Frontal cortex (tissue), 4 donors: ENCODE results near the gene BLVRB. TPM values are rescaled to one million over a fixed set of nuclear protein-coding genes. Genes with fewer than 3 reads are reported as not detected.
"Not testable (repeated sequence)": the region's sequence is repeated elsewhere in the genome, so short reads cannot be mapped to it uniquely, and the experiment has no call there.

ENCODE experiments used
- DNase-seq, 2 donors: peaks; one replicate each; pipeline ENCODE4 v3.0.0; 2012; ENCODE audit warnings: low spot score in 2 of 2
- FAIRE-seq: peaks from 2 replicates; lab custom pipeline; 2012; peaks lifted over from hg19 to GRCh38; lab: Jason Lieb, UNC
- small RNA-seq: library from RNA; depleted of rRNA; stranded (forward); fragments of <200 nt; gene quantifications from one replicate; pipeline ENCODE3, GENCODE V24; 2014
- total RNA-seq: library from RNA; depleted of rRNA; stranded (reverse); fragments of >200 nt; gene quantifications from one replicate; pipeline ENCODE4 v1.2.3, GENCODE V29; 2014
- donor health status: control.
- donor health status: control.
- donor health status: control.

BLVRB gene
- total RNA-seq, 1 donor from 2014 or later, result 29.3 TPM

- FAIRE-seq (no peak), DNase-seq (no peak)
These were observed 53.5 kb downstream of the BLVRB start for GRCh38 chr19:40411958-40412499.

DNA sequence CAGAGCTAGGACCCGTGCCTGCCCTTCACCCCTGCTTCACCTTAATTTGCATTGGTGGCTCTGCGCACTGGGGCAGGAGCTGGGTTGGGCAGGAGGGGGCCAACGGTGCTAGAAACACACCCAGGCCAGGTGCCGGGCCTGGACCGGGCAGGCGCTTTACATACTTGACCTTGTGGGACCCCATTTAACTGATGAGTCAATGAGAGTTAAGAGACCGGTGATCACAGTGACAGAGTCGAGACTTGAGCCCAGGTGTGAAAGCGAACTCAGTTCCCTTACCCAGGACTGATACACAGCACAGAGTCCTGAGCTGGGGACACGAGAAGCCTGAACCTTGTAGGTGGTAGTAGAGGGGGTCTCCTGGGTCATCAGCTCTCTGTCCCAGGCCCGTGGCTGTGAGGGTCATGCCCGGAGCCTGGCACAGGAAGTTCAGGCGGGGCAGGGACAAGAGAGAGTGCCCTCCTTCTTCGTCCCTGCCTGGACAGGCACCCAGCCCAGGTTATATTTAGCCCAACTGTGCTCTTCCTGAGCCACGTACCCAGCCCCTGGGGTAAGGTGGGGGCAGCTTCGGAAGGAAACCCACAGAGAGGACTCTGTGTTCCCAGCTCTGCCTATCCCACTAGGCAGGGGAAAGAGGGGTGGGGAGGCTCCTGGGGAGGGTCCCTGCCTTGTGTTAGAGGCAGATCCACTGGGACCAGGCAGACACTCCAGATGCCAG, 54.3 kb downstream of the BLVRB start:
- DNase-seq (no peak), FAIRE-seq (no peak)

DNA sequence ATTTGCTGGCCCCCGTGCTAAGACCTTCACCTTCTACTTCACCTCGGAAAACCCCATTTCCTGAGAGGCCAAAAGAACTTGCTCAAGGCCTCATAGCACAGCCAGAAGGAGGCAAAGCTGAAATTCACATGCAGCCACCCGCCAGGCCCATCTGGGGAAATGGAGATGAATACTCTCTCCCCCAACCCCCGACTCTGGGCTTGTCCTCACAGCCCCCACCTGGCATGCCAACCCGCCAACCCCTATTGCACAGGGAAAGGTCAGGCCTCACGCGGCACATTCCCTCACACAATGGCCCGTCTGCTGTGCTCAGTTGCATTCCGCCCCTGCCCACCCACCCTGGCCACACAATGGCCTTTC, 55.5 kb downstream of the BLVRB start:
- FAIRE-seq (no peak), DNase-seq (no peak)

GRCh38 chr19:40408598-40408925, 57.0 kb downstream of the BLVRB start:
- FAIRE-seq, DNase-seq: not testable (repeated sequence)

DNA sequence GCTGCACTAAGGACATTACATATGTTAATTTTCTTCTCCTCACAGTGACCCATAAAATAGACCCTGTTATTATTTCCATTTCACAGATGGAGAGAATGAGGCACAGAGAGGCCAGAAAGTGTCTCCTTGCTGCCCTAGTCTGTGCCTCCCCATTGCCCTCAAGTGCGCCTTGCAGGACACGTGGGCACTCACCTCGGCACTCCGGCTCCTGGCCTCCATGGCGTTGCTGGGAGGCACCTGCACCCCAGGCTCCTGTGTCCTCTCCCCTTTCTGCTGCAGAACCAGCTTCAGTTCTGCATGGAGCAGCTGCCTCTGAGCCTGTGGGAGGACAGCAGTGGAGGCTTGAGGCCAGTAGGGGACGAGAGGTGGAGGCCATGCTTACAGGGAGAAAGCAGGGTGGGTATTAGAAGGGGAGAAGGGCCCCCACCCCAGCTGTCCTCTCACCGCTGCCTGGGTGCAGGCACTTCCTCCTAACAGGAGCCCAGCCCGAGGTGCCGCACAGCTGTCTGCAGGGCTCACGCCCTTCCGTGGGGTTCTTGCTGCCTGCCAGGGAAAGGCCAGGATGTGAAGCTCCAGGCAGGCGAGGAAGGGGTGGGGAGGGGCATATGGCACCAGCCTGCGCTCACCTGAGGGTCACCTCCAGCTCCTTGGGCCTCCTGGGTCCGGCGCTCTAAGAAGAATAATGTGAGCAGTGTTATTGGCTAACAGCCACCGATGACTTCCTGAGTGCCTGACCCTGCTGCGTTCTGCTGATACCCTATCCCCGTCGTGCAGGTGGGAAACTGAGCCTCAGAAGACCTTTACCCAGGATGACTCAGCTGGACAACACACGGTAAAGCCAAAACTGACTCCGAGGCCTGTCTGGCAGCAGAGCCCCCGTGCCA, 57.6 kb downstream of the BLVRB start:
- DNase-seq (no peak), FAIRE-seq (no peak)

DNA sequence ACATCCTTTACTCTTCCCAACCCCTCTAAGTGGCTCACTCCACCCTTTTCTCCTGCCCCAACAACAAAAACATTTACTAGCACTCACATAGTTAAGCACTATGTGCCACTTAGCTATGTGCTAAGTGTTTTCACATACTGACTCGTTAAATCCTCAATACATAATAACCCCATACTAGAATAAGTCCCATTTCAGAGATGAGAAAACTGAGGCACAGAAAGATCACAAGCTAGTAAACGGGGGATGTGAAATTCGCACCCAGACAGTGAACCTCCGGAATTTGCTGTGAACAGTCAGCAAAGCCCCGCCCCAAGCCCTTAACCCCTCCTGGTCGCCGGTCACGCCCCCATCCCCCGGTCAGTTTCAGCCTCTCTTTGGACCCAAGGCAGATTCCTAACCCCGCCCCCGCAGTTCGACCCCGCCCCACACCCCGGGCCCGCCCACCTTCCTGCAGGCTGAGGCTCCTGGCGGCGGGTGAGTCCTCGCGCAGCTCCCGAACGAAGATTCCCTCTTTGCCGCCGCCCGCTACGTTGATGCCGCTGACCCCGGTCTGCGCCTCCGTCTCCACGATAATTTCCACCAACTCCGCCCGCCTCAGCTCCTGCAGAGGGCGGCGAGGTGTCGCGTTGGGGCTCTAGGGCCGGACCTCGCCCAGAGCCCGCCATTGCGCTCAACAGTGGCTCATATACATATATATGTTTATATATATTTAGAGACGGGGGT, 62.1 kb downstream of the BLVRB start:
- DNase-seq, result peak; percentile 68 to 85

GRCh38 chr19:40400559-40400958, 65.0 kb downstream of the BLVRB start:
- no peak for FAIRE-seq
- DNase-seq, result no peak

More for the DNA sequence above, 62.1 kb downstream of the BLVRB start:
- FAIRE-seq, result no peak

GRCh38 chr19:40398417-40399131, 67.0 kb downstream of the BLVRB start:
- DNase-seq (peak in 1 of 2 donors; percentile 56), FAIRE-seq (no peak)

Small RNAs within 50 kb of the gene (small RNA-seq; reads per million reads assigned to genes)
- not detected for gene RF00017

Other genes starting within 250 kb of the BLVRB start
- gene TTC9B, start 247.4 kb downstream of the BLVRB start, total RNA-seq, result 37.5 TPM
- 0.41 TPM for gene CCNP, start 239.1 kb downstream of the BLVRB start, total RNA-seq
- gene AKT2, start 180.4 kb downstream of the BLVRB start, total RNA-seq, result 34.6 TPM
- gene C19orf47, start 117.3 kb downstream of the BLVRB start, total RNA-seq, result 9.8 TPM
- gene PLD3, start 117.0 kb downstream of the BLVRB start, total RNA-seq, result 112 TPM
- gene HIPK4, start 75.6 kb downstream of the BLVRB start, total RNA-seq, result not detected
- gene PRX, start 52.4 kb downstream of the BLVRB start, total RNA-seq, result 1.2 TPM
- 2.0 TPM for gene SERTAD1, start 39.8 kb downstream of the BLVRB start, total RNA-seq
- gene SERTAD3, start 21.4 kb downstream of the BLVRB start, total RNA-seq, result 7.3 TPM
- 23.2 TPM for gene SPTBN4, start 1.3 kb upstream of the BLVRB start, total RNA-seq
- 1.6 TPM for gene SHKBP1, start 111.1 kb upstream of the BLVRB start, total RNA-seq
- 25.3 TPM for gene LTBP4, start 135.6 kb upstream of the BLVRB start, total RNA-seq
- 16.7 TPM for gene NUMBL, start 224.9 kb upstream of the BLVRB start, total RNA-seq